Osteoblast (primary cell): ENCODE measurements around the gene FKRP. TPM values are rescaled to one million over a fixed set of nuclear protein-coding genes. Genes with fewer than 3 reads are reported as not detected.

Experiments used
- DNase-seq: peaks from one replicate; pipeline ENCODE4 v3.0.0; 2011; ENCODE audit warnings: low spot score, mixed read lengths; ENCODE audit not compliant: insufficient read length; ENCODE audit errors: missing footprints
- H2AFZ ChIP-seq: 2 replicates; pipeline ENCODE4 v1.6.0; 2011; ENCODE audit warnings: mild to moderate bottlenecking, low read length
- H3K27ac ChIP-seq: 2 replicates; pipeline ENCODE4 v1.5.1; 2011; ENCODE audit warnings: mild to moderate bottlenecking, low read depth, low read length, moderate library complexity
- H3K27me3 ChIP-seq: 2 replicates; pipeline ENCODE4 v1.6.0; 2012; ENCODE audit warnings: mild to moderate bottlenecking, control low read depth, inconsistent platforms, low read length, moderate library complexity; ENCODE audit not compliant: insufficient read depth
- H3K36me3 ChIP-seq: 2 replicates; pipeline ENCODE4 v1.5.1; 2011; ENCODE audit warnings: mild to moderate bottlenecking, low read length, control low read depth, moderate library complexity; ENCODE audit not compliant: insufficient read depth
- H3K4me1 ChIP-seq: 2 replicates; pipeline ENCODE4 v1.5.1; 2011; ENCODE audit warnings: mild to moderate bottlenecking, low read length, control low read depth, moderate library complexity; ENCODE audit not compliant: insufficient read depth
- H3K4me2 ChIP-seq: 2 replicates; pipeline ENCODE4 v1.6.0; 2011; ENCODE audit warnings: mild to moderate bottlenecking, low read length; ENCODE audit not compliant: insufficient read depth
- H3K4me3 ChIP-seq: fragments of 200-600 bp; sonication (generic); 3 replicates; pipeline ENCODE4 v1.5.1; 2012; ENCODE audit warnings: mild to moderate bottlenecking, low read length, inconsistent platforms; ENCODE audit not compliant: insufficient read depth
- H3K79me2 ChIP-seq: 2 replicates; pipeline ENCODE4 v1.6.0; 2012; ENCODE audit warnings: mild to moderate bottlenecking, low read length, control low read depth, inconsistent platforms; ENCODE audit not compliant: insufficient read depth
- H3K9me3 ChIP-seq: 2 replicates; pipeline ENCODE4 v1.5.1; 2011; ENCODE audit warnings: low read depth, low read length, control low read depth
- H4K20me1 ChIP-seq: 2 replicates; pipeline ENCODE4 v1.6.0; 2012; ENCODE audit warnings: mild to moderate bottlenecking, low read length, control low read depth; ENCODE audit not compliant: insufficient read depth
- CTCF ChIP-seq: IDR thresholded peaks from 2 replicates; pipeline ENCODE4 v1.5.1; 2011; ENCODE audit warnings: mild to moderate bottlenecking, low read depth, low read length, moderate library complexity; ENCODE audit errors: extremely low read depth
- total RNA-seq: library from RNA; depleted of rRNA; stranded (reverse); fragments of >200 nt; gene quantifications from 2 replicates; pipeline ENCODE4 v1.2.3, GENCODE V29; 2012

The FKRP gene
- total RNA-seq, 1 donor, result 18.5 TPM

- Histone ChIP-seq H3K9me3 (no peaks in the 10 kb centered on the region), H3K79me2 (peaks cover 34% of the 10 kb centered on the region), H4K20me1 (peaks cover 15% of the 10 kb centered on the region), H3K27me3 (no peaks in the 10 kb centered on the region), H3K4me3 (no peak overlapping the region), H2AFZ (no peak overlapping the region), H3K4me1 (peaks cover 15% of the 10 kb centered on the region), H3K4me2 (no peak overlapping the region), H3K27ac (no peak overlapping the region), H3K36me3 (peaks cover 21% of the 10 kb centered on the region)
- DNase-seq, result peak; percentile 94
- TF ChIP-seq CTCF, result peak; percentile 81
These were observed 2.7 kb downstream of the FKRP start for GRCh38 chr19:46748325-46749109.

- Histone ChIP-seq H3K27me3 (no peaks in the 10 kb centered on the region), H3K36me3 (peaks cover 34% of the 10 kb centered on the region), H3K4me3 (no peak overlapping the region), H3K27ac (no peak overlapping the region), H3K79me2 (peaks cover 5% of the 10 kb centered on the region), H3K4me1 (peaks cover 9% of the 10 kb centered on the region), H2AFZ (no peak overlapping the region), H3K4me2 (no peak overlapping the region), H4K20me1 (no peaks in the 10 kb centered on the region), H3K9me3 (no peaks in the 10 kb centered on the region)
- DNase-seq, result peak; percentile 82
- peak; percentile 48 for TF ChIP-seq CTCF
These were observed 7.7 kb downstream of the FKRP start for GRCh38 chr19:46753420-46754155.

- H3K9me3 ChIP-seq, result no peaks in the 10 kb centered on the region
- peaks cover 29% of the 10 kb centered on the region for H3K36me3 ChIP-seq
- no peaks in the 10 kb centered on the region for H3K27me3 ChIP-seq
- H2AFZ ChIP-seq, result no peak overlapping the region
- peaks cover 19% of the 10 kb centered on the region for H3K4me1 ChIP-seq
- no peak for TF ChIP-seq CTCF
- no peaks in the 10 kb centered on the region for H4K20me1 ChIP-seq
- H3K4me2 ChIP-seq, result peak overlapping the region; percentile 18
- peak overlapping the region; percentile 63 for H3K27ac ChIP-seq
- H3K4me3 ChIP-seq, result no peak overlapping the region
- DNase-seq, result peak; percentile 93
- peaks cover 5% of the 10 kb centered on the region for H3K79me2 ChIP-seq
These were observed 9.4 kb downstream of the FKRP start for GRCh38 chr19:46755077-46755852.
